Measurements from ENCODE around the gene MYORG. TPM values are rescaled to one million over a fixed set of nuclear protein-coding genes. Genes with fewer than 3 reads are reported as not detected.
"Not testable (repeated sequence)": the region's sequence is repeated elsewhere in the genome, so short reads cannot be mapped to it uniquely, and the experiment has no call there.

The MYORG gene
- total and polyA plus RNA-seq, 8 donors = 0.76 to 31.3 (median 14.4) TPM

DNA sequence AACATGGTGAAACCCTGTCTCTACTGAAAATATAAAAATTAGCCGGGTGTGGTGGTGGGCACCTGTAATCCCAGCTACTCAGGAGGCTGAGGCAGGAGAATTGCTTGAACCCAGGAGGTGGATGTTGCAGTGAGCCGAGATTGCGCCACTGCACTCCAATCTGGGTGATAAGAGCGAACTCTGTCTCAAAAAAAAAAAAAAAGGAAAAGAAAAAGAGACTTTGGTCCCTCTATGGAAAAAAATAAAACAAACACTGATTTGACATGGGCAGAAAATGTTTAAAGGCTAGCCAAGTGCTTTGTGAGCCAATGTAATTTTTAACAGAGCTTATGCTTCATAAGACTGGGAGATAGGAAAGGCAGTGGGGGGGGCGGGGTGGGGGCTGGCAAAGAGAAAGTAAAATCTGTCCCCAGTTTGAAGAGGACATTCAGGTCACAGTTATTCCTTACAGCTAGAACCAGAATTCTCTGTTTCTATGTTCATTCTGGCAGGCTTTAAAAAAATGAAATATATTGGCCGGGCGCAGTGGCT is 24.5 kb downstream of the MYORG start:
- H3K27ac ChIP-seq = peak overlapping the region; percentile 66 to 90 (median 77)
- H3K4me3 ChIP-seq = peak overlapping the region in 3 of 4 donors; percentile 6 to 30 (median 19)
- H3K27me3 ChIP-seq; intact Hi-C loops (cut with DNase I; ENCODE audit: low total_unique reads); H3K36me3 ChIP-seq: not testable (repeated sequence)
- peak in 1 of 3 donors; percentile 17 for TF ChIP-seq POLR2AphosphoS5 (IDR thresholded peaks at IDR 0.05)
- DNase-seq = peak; percentile 49 to 77
- H3K9me3 ChIP-seq = peaks cover 0 to 11% (median 0%) of the 10 kb centered on the region in 4 donors
- H3K4me1 ChIP-seq = peaks cover 0 to 34% (median 4%) of the 10 kb centered on the region in 4 donors
- 32 to 68% (median 40%) methylated on average over 7 of the region's 7 CpGs for WGBS, 5 donors

DNA sequence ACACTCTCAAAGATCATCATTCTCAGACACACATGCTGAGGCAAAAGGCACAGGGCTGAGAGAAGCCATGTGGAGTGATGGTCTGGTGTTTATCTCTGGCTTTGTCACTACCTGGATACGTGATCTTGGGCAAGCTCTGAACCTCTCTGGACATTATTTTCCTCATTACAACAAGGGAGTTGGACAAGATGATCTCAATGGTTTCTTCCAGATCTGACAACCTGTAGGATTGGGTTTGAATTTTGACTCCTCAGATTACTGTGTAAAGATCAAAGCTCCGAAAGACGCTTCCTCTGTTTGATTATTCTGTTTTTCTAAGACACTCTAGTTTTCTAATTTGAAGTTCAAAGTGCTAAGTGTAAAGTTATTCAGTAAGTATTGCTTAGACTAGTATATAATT is 27.4 kb downstream of the MYORG start:
- no peak for TF ChIP-seq POLR2AphosphoS5 (IDR thresholded peaks at IDR 0.05)
- no peak for TF ChIP-seq POLR2A (IDR thresholded peaks at IDR 0.05)
- no peak for TF ChIP-seq EP300 (IDR thresholded peaks at IDR 0.05)
- TF ChIP-seq, protein P1, sequence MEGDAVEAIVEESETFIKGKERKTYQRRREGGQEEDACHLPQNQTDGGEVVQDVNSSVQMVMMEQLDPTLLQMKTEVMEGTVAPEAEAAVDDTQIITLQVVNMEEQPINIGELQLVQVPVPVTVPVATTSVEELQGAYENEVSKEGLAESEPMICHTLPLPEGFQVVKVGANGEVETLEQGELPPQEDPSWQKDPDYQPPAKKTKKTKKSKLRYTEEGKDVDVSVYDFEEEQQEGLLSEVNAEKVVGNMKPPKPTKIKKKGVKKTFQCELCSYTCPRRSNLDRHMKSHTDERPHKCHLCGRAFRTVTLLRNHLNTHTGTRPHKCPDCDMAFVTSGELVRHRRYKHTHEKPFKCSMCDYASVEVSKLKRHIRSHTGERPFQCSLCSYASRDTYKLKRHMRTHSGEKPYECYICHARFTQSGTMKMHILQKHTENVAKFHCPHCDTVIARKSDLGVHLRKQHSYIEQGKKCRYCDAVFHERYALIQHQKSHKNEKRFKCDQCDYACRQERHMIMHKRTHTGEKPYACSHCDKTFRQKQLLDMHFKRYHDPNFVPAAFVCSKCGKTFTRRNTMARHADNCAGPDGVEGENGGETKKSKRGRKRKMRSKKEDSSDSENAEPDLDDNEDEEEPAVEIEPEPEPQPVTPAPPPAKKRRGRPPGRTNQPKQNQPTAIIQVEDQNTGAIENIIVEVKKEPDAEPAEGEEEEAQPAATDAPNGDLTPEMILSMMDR (IDR thresholded peaks at IDR 0.05) = no peak
- no peak for DNase-seq
- WGBS, 5 donors = 87 to 98% (median 91%) methylated on average over 3 of the region's 3 CpGs
- Histone ChIP-seq H3K9me3 (no peaks in the 10 kb centered on the region), H3K4me3 (no peak overlapping the region), H3K27me3 (no peaks in the 10 kb centered on the region), H3K27ac (no peak overlapping the region), H3K4me1 (peaks cover 14 to 60% (median 25%) of the 10 kb centered on the region in 4 donors), H3K36me3 (peaks cover 0 to under 1% (median 0%) of the 10 kb centered on the region in 4 donors)
- intact Hi-C loops (cut with DNase I; ENCODE audit: low total_unique reads) = no loop called here

DNA sequence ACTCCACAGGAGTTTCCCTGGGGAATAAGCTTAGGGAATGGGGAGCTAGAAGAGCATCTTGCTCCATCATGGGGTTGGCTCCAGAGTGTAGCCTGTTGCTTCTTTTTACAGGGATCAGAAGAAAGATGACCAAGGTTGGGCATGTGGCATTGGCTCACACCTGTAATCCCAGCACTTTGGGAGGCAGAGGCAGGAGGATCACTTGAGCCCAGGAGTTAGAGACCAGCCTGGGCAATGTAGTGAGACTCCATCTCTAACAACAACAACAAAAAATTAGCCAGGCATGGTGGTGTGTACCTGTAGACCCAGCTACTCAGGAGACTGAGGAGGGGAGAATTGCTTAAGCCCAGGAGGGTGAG is 28.9 kb downstream of the MYORG start:
- Histone ChIP-seq H3K9me3 (no peaks in the 10 kb centered on the region), H3K27ac (peak overlapping the region in 4 of 5 donors; percentile 2 to 89 (median 54)), H3K27me3 (no peaks in the 10 kb centered on the region), H3K36me3 (peaks cover 0 to 15% (median 7%) of the 10 kb centered on the region in 4 donors), H3K4me3 (no peak overlapping the region), H3K4me1 (peaks cover 30 to 70% (median 40%) of the 10 kb centered on the region in 4 donors)
- TF ChIP-seq POLR2AphosphoS5 (IDR thresholded peaks at IDR 0.05) (no peak), EP300 (IDR thresholded peaks at IDR 0.05) (no peak), POLR2A (IDR thresholded peaks at IDR 0.05) (no peak)
- TF ChIP-seq, protein P1 (IDR thresholded peaks at IDR 0.05) = no peak
- no peak for DNase-seq
- intact Hi-C loops (cut with DNase I; ENCODE audit: low total_unique reads) = no loop called here

DNA sequence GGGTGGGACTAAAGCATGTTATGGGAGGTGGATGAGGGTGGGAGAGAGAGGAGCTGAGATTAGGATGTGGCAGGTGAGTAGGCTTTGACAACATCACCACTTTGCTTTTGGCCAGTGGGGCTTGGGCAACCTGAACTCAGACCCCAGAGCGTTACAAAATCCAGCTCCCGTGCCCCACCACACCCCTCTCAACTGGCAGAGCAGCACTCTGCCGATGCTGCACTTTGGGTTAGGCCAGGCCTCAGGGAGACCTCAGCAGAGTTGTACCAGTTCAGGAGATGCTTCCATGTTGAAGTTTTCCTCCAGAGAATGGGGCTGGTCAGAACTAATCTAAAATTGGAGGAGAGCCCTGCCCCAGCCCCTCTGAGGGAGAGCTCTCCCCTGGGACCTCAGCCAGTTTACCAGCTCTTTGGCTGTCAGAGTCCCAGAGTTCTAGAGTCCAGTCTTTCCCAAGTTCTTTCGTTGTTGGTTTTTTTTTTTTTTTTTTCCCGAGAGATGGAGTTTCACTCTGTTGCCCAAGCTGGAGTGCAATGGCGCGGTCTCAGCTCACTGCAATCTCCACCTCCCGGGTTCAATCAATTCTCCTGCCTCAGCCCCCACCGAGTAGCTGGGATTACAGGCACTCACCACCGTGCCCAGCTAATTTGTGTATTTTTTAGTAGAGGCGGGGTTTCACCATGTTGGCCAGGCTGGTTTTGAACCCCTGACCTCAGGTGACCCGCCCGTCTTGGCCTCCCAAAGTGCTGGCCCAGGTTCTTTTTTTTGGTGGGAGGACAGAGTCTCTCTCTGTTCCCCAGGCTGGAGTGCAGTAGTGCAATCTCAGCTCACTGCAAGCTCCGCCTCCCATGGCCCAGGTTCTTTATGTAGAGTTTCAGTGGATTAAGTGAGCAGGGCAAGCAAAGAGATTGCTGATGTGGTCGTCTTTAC is 29.6 kb downstream of the MYORG start:
- H3K27me3 ChIP-seq = no peaks in the 10 kb centered on the region
- DNase-seq = no peak
- peaks cover 0 to 20% (median 8%) of the 10 kb centered on the region in 4 donors for H3K36me3 ChIP-seq
- WGBS, 5 donors = 43 to 63% (median 53%) methylated on average over 12 to 15 of the region's 15 CpGs
- peak overlapping the region; percentile 2 to 89 (median 50) for H3K27ac ChIP-seq
- H3K4me3 ChIP-seq = no peak overlapping the region
- no peak for TF ChIP-seq EP300 (IDR thresholded peaks at IDR 0.05)
- TF ChIP-seq, protein P1 (IDR thresholded peaks at IDR 0.05) = no peak
- TF ChIP-seq POLR2A (IDR thresholded peaks at IDR 0.05) = no peak
- TF ChIP-seq POLR2AphosphoS5 (IDR thresholded peaks at IDR 0.05) = no peak
- intact Hi-C loops (cut with DNase I; ENCODE audit: low total_unique reads) = no loop called here
- H3K4me1 ChIP-seq = peaks cover 35 to 72% (median 45%) of the 10 kb centered on the region in 4 donors
- H3K9me3 ChIP-seq = no peaks in the 10 kb centered on the region

All from stomach (tissue), 9 donors.